Right renal pelvis (tissue), 4 donors: Measurements from ENCODE around the gene SNRPF. TPM values are rescaled to one million over a fixed set of nuclear protein-coding genes. Genes with fewer than 3 reads are reported as not detected.

Experiments used
- DNase-seq, 4 donors: peaks; one replicate each; pipeline ENCODE4 v3.0.0-alpha.2; 2013; ENCODE audit warnings: low read depth in 4 of 4, low spot score in 3 of 4, missing footprints in 1 of 4
- polyA plus RNA-seq, 4 donors: library from polyadenylated mRNA; unstranded; fragments of 120-200 nt; gene quantifications; one replicate each; pipeline ENCODE4 v1.2.1, GENCODE V29; 2013; ENCODE audit not compliant: insufficient read length in 4 of 4

Gene SNRPF
- polyA plus RNA-seq, 4 donors, result 89.4 to 108 (median 97.2) TPM

- no peak for DNase-seq
Measured at GRCh38 chr12:95857799-95858198, 953 bp upstream of the SNRPF start.

GRCh38 chr12:95859344-95859816 lies 628 bp downstream of the SNRPF start:
- DNase-seq, result peak in 2 of 4 donors; percentile 31 to 32

GRCh38 chr12:95859947-95860850 lies 1.4 kb downstream of the SNRPF start:
- DNase-seq, result no peak

GRCh38 chr12:95862038-95862437 lies 3.3 kb downstream of the SNRPF start:
- DNase-seq, result no peak

GRCh38 chr12:95863337-95863736 lies 4.6 kb downstream of the SNRPF start:
- DNase-seq, result no peak

- DNase-seq, result no peak
Measured at GRCh38 chr12:95870897-95871296, 12.1 kb downstream of the SNRPF start.

GRCh38 chr12:95874452-95874851 lies 15.7 kb downstream of the SNRPF start:
- DNase-seq, result no peak

GRCh38 chr12:95877622-95878021 lies 18.9 kb downstream of the SNRPF start:
- no peak for DNase-seq

GRCh38 chr12:95880895-95881294 lies 22.1 kb downstream of the SNRPF start:
- no peak for DNase-seq

GRCh38 chr12:95881331-95881955 lies 22.7 kb downstream of the SNRPF start:
- DNase-seq, result no peak

- DNase-seq, result no peak
Measured at GRCh38 chr12:95882080-95882479, 23.3 kb downstream of the SNRPF start.

- DNase-seq, result no peak
Measured at GRCh38 chr12:95882873-95883272, 24.1 kb downstream of the SNRPF start.

- DNase-seq, result no peak
Measured at GRCh38 chr12:95884998-95885397, 26.2 kb downstream of the SNRPF start.

GRCh38 chr12:95887311-95887710 lies 28.6 kb downstream of the SNRPF start:
- no peak for DNase-seq

GRCh38 chr12:95890958-95891357 lies 32.2 kb downstream of the SNRPF start:
- DNase-seq, result no peak

GRCh38 chr12:95896846-95897245 lies 38.1 kb downstream of the SNRPF start:
- DNase-seq, result no peak

GRCh38 chr12:95898081-95898480 lies 39.3 kb downstream of the SNRPF start:
- DNase-seq, result no peak

- DNase-seq, result no peak
Measured at GRCh38 chr12:95908573-95908972, 49.8 kb downstream of the SNRPF start.

- DNase-seq, result no peak
Measured at GRCh38 chr12:95909871-95910270, 51.1 kb downstream of the SNRPF start.
